ENCODE results near the gene PRIM2.

DNA sequence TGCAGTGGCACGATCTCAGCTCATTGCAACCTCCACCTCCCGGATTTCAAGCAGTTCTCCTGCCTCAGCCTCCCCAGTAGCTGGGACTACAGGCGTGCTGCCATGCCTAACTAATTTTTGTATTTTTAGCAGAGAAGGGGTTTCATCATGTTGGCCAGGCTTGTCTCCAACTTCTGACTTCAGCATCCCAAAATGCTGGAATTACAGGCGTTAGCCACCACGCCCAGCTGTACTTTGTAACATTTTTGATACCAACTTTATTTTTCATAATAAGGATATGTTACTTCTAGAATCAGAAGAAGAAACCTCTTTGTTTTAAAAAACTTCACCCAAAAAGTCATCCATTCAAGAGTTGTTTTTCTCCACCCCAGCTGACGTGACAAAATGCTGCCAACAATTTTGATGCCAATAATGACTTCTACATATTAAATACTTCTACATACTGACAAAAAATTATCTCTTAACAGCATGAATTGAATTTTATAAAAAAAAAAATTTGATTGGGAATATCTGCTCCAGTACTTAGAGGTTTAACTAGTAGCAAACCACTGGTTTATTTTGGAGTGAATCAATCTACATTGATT, 22.5 kb upstream of the PRIM2 start:
- TF ChIP-seq, protein P1, sequence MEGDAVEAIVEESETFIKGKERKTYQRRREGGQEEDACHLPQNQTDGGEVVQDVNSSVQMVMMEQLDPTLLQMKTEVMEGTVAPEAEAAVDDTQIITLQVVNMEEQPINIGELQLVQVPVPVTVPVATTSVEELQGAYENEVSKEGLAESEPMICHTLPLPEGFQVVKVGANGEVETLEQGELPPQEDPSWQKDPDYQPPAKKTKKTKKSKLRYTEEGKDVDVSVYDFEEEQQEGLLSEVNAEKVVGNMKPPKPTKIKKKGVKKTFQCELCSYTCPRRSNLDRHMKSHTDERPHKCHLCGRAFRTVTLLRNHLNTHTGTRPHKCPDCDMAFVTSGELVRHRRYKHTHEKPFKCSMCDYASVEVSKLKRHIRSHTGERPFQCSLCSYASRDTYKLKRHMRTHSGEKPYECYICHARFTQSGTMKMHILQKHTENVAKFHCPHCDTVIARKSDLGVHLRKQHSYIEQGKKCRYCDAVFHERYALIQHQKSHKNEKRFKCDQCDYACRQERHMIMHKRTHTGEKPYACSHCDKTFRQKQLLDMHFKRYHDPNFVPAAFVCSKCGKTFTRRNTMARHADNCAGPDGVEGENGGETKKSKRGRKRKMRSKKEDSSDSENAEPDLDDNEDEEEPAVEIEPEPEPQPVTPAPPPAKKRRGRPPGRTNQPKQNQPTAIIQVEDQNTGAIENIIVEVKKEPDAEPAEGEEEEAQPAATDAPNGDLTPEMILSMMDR (IDR thresholded peaks at IDR 0.05) = no peak
- no peak for TF ChIP-seq POLR2A (IDR thresholded peaks at IDR 0.05)

Measured in prostate gland (tissue), 2 donors.